NCI-H748 (cell line): ENCODE data around the gene KCNH4.

Experiments used
- DNase-seq: peaks from one replicate; lab custom pipeline; 2025; ENCODE audit not compliant: unreplicated experiment; lab: John Stamatoyannopoulos, UW

The KCNH4 gene

DNA sequence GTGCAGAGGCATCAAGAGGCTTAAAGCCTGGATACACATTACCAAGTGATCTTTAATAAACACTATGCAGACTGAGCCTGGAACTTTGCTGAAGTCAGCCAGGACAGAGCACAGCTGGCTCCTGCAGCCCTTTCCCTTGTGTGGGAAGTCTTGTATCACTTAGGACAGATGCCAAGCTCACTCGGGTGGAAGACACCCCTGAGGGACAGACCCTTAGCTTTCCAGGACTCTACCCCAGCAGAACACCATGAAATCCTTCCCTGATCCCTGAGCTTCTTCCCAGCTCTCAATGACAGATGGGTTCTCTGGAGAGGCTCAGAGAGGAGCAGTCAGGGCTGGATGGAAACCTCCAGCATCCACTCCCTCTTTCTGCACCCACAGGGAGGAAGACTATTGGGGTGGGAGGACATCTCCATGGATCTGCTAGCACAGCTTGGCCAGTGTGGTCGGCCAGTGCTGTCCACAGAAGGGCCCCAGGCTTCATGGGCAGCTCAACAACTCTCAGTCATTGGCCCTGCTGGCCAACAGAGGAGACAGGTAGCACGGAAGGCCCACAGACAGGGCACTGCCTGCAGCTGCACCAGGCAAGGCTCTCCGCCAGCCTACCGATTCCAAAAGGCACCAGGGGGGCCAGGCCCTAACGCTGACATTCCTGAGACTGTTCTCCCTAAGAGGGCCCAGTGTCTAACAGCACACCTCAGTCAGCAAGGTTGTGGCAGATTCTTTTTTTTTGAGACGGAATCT lies 42.0 kb downstream of the KCNH4 start:
- DNase-seq = no peak

GRCh38 chr17:42136654-42137051 lies 44.3 kb downstream of the KCNH4 start:
- no peak for DNase-seq

- DNase-seq = peak; percentile 70
These were observed 45.0 kb downstream of the KCNH4 start for GRCh38 chr17:42135664-42136653.

GRCh38 chr17:42135151-42135550 lies 45.8 kb downstream of the KCNH4 start:
- no peak for DNase-seq

DNA sequence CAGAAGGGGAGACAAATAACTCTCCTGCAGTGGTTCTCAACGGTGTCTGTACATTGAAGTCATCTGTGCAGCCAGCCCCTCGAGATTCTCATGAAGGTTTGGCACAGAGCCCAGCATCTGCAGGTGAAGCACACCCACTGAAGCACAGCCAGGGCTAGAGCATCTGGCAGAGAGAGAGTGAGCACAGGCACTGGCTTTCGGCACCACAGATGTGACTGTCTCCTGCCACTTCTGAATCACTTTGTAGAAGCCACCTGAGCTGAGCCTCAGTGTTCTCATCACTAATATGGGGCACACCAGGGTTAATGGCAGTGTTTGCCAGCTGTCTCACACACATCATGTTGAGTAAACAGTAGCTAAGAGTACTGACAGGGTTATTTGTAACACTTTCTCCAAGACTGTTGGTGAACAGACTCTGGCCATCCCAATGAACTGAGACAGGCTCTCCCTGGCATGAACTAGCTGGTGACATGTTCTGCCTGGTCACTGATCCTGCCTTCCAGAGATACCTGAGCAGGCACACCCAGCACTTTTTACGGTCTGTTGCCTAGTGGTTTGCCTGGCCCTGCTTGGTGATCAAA lies 47.4 kb downstream of the KCNH4 start:
- peak; percentile 71 for DNase-seq

- no peak for DNase-seq
These were observed 48.0 kb downstream of the KCNH4 start for GRCh38 chr17:42132941-42133340.

GRCh38 chr17:42131981-42132432 lies 48.9 kb downstream of the KCNH4 start:
- no peak for DNase-seq

GRCh38 chr17:42131232-42131631 lies 49.7 kb downstream of the KCNH4 start:
- DNase-seq = no peak

GRCh38 chr17:42130310-42130936 lies 50.5 kb downstream of the KCNH4 start:
- DNase-seq = no peak

- no peak for DNase-seq
These were observed 51.7 kb downstream of the KCNH4 start for GRCh38 chr17:42129109-42129837.

DNA sequence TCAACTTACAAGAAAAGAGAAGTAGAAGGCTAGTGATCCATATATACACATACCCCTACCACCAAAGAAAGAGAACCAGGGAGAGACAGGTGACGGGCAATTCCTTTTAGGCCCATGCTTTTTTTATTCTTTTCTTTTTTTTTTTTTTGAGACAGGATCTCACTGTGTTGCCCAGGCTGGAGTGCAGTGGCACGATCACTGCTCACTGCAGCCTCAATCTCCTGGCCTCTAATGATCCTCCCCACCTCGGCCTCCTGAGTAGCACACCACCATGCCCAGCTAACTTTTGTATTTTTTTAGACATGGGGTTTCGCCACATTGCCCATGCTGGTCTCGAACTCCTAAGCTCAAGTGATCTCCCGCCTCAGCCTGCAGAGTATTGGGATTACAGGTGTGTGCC lies 53.5 kb downstream of the KCNH4 start:
- no peak for DNase-seq

DNA sequence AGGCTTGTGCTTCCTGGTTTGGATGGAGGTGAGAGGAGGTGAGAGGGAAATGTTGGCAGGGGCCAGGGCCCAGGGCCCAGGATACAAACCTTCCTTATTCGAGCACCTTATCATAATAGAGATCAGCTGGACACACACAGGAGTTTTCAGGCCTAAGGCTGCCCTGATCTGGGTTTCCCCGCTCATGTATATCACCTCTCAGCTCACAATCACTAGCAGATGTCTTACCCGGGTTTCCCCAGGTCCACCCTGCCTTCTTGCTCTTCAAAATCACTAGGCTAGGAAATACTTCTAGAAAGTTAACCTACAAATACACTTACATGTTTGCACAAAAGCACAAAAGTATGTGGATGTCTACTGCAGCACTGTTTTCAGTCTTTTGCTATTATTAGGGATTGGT lies 54.1 kb downstream of the KCNH4 start:
- DNase-seq = no peak

- DNase-seq = no peak
These were observed 55.4 kb downstream of the KCNH4 start for GRCh38 chr17:42125565-42125964.

DNA sequence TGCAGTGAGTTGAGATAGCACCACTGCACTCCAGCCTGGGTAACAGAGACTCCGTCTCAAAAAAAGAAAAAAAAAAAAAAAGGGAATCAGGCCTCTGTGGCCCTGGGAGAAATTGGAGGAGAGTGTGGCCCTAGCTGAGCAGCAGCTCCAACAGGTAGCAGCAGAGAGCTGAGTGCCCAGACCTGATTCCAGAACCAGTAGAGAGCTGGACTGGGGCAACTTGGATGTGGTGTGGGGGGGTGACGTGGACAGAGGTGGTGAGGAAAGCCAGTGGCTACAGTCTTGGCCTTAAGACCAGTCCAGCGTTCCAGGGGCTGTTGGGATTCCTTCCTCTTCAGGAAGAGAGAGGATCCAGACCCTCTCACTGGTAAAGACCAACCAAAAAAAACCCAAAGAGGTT lies 56.7 kb downstream of the KCNH4 start:
- no peak for DNase-seq

DNA sequence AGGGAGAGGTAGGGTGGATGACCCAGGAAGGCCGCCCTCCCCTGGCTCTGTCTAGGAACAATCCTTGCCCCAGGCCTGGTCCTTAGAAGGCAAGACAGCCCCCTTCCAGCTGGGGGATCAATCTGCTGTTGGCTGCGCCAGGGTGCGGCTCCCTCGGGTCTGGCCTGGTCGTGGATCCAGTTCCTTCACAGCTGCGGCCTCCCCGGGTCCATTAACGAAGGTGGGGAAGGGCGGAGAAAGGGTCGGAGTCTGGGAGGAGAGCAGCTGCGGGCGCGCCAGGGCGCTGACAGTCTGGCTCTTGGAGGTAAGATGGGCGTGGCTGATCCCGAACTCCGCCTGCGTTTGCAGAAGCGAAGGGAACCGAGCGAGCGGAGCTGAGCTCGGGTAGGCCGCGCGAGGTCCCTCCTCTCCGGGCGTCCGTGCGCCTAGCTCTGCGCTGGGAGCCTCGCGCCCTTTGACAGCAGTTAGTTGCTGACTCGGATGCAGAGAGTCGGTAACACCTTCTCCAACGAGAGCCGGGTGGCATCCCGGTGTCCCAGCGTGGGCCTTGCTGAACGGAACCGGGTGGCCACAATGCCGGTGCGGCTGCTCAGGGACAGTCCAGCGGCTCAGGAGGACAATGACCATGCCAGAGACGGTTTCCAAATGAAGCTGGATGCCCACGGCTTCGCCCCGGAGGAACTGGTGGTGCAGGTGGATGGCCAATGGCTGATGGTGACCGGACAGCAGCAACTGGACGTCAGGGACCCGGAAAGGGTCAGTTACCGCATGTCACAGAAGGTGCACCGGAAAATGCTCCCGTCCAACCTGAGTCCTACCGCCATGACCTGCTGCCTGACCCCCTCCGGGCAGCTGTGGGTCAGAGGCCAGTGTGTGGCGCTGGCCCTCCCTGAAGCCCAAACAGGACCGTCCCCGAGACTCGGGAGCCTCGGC lies 58.3 kb downstream of the KCNH4 start, which contains the start of gene HSPB9:
Gene HSPB9 (plus strand): TSS at position 434 of the 933 bp plus-strand sequence. CDS start 47 bp downstream, at position 481.
- DNase-seq = peak; percentile 86

DNA sequence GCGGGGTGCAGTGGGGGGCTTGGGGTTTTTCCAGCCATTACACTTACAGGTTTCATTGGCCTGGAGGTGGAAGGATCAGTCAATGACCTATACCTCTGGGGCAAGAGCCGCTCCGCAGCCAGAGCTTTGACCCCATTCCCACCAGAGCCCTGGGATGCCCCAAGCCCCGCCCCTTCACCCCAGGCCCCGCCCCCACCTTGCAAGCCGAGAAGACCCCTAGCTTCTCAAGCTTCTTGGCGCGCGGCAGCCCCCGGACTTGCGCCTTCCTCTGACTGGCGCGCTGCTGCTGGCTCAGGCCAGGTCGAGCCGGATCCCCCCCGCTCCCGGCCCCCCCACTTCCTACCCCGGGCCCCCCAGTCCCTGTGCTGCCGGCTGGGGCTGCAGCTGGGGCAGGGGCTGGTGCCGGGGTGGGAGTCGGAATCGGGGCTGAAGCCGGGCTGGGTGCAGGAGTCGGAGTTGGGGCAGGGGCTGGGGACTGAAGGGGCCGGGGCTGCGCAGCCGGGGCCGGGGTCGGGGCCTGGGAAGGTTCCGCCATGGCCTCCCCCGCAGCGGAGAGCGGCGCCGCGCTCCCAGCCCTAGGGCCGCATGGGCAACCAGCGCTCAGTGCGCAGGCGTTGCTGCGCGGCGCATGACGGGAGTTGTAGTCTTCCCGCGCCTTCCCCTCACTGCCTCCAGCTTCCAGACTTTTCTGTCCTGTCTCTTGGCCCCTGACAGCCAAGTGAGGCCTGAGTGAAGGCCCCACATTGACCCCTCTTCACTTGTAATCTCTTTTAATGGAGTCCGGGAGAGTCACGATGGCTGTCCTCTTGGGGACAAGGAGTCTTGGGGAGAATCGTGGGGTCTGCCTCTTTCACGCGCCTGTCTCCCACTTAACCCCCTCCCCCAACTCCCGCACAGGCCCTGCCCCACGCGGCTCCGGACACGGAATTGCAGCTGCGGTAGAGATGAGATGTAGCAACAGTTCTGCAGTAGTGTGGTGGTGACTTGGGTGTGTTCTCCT lies 59.9 kb downstream of the KCNH4 start, which contains the start of gene KAT2A:
Gene KAT2A (minus strand): TSS at position 598 of the 1,000 bp plus-strand sequence. CDS start 63 bp downstream, at position 535.
- peak; percentile 88 for DNase-seq

GRCh38 chr17:42120161-42120769 lies 60.7 kb downstream of the KCNH4 start:
- DNase-seq = no peak
